GM19023 (cell line): ENCODE results near the gene CACNG6.
"Not testable (repeated sequence)": the region's sequence is repeated elsewhere in the genome, so short reads cannot be mapped to it uniquely, and the experiment has no call there.

ENCODE experiments used
- ATAC-seq: cut with Tn5 transposase; IDR thresholded peaks from one replicate; pipeline ENCODE4 v1.9.1; 2021; ENCODE audit warnings: mild to moderate bottlenecking, moderate library complexity; ENCODE audit not compliant: unreplicated experiment

The CACNG6 gene, protein sequence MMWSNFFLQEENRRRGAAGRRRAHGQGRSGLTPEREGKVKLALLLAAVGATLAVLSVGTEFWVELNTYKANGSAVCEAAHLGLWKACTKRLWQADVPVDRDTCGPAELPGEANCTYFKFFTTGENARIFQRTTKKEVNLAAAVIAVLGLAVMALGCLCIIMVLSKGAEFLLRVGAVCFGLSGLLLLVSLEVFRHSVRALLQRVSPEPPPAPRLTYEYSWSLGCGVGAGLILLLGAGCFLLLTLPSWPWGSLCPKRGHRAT

DNA sequence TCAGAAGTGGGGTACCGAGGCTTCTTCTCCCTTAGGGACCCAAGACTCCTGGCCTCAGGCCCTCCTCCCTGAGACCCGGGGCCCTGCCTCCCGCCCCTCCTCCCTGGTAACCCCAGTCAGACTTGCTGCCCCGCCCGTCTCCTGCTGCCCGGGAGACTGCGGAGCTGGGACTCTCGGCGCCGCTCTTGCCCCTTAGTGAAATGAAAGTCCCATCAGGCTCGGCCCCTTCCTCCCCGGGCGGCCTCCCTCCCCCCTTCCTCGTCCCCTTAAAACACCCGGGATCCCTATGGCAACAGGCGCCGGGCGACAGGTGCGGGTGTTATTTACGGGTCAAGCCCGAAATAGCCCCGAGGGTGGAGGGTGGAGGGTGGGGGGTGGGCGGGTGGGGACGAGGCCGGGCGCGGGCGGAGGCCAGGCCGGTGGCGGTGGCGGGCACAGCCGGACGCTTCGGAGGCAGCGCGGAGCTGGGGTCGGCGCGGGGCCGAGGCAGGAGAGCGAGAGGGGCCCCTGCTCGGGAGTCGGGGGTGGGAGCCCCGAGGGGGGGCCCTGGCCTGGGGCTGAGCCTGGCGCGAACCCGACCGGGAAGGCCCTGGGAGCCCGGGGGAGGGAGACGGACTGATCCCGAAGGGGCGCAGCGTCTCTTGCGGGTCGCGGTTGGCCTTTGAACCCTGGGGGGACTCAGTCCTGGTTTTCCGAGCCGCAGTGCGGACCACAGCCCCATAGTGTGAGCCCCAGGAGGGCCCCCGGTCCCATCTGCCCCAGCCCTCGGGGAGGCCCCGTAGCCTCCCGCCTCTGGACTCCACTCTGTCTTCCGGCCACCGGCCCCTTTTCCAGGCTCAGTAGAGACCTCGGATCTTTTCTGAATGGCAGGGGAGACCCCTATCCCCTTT is at the start of gene CACNG6:
TSS of gene CACNG6 (plus strand) at position 414 of the 890 bp plus-strand sequence. CDS start 1,241 bp downstream, outside the sequence.
- ATAC-seq: no peak

DNA sequence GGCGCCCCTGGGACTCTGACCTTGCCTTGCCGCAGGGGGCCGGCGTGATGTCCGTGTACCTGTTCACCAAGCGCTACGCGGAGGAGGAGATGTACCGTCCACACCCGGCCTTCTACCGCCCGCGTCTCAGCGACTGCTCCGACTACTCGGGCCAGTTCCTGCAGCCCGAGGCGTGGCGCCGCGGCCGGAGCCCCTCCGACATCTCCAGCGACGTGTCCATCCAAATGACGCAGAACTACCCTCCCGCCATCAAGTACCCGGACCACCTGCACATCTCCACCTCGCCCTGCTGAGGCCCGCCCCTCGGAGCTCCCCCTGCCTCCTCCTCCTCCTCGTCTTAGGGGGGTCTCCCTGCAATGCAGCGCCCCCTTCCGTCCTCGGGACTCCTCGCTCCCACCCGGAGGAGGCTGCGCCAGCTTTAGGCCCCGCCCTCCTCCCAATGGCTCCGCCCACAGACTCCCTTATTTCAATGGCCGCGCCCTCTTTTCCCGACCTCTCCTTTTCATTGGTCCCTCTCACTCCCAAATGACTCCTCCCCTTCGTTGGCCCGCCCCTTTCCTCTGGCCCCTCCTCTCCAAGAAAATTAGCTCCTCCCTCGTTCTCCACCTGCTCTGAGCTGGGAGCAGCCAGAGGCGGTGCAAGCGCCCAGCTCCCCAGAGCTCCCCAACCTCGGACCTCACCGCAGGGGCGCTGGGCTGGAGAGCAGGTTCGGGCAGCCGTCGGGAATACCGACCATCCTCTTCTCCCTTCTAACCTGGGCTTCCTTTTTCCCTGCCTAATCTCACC is 49.2 kb upstream of the CACNG6 start:
- ATAC-seq: no peak

DNA sequence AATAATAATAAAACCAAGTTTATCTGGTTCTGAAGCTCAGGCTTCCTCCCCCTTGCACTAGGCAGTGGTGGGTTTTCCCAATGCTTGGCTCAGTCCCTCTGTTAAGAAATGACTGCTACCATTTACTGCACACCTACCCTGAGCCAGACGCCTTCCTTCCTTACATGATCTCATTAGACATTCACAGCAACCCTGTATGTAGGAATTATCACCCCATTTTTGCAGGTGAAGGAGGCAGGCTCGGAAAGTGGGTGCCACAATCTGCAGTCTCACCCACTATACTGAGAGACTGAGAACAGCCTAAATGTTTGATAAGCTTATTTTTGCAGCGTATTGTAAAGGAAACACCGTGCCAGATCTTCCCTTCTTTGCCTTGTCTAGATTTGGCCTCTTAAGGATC is 47.0 kb upstream of the CACNG6 start:
- ATAC-seq: no peak

DNA sequence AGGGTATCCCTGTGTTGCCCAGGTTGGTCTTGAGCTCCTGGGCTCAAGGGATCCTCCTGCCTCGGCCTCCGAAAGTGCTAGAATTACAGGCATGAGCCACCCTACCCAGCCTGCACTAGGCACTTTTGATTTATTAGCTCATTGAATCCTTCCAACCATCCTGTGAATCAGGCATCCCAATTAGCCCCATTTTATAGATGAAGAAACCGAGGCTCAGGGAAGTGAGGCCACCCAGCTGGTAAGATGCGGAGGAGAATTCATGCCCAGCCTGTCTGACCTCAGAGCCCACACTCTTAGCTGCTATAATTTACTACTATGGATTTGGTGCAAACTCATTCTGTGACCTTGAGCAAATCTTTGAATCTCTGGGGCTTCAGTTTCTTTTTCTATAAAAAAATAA is 46.5 kb upstream of the CACNG6 start:
- ATAC-seq: no peak

DNA sequence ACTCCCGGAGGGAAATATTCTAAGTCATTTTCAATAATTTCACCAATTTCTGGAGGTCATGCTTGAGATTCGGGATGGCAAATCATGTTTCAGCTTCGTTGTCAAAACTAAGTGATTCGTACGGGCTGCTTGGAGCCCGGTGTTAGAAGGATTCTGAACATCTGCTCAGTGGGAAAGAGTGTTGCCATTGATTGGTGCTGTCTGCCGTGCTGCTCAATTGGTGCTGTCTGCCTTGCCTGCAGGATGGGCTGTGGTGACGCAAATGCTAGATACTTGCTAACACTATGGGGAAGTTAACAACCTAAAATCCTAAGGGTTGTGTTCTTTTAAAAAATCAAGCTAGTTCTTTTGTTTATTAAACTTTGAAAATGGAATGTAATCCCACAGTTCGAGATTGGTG is 46.0 kb upstream of the CACNG6 start:
- no peak for ATAC-seq

DNA sequence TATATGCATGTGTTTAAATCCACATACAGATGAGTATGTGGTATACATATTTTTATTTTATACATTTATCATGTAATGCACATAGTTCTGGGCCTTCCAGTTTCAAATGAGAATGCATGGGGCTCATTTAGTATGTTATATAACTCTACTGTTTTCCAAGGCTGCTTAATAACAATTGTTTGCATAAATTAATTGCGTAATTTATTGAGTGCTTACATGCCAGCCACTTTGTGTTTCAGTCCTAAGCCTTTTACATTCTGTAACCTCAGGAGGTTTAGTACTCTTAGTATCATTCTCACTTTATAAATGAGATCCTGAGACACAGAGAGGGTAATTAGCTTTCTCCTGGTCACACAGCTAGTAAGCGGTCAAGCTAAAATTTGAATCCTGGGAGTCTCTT is 45.4 kb upstream of the CACNG6 start:
- no peak for ATAC-seq

DNA sequence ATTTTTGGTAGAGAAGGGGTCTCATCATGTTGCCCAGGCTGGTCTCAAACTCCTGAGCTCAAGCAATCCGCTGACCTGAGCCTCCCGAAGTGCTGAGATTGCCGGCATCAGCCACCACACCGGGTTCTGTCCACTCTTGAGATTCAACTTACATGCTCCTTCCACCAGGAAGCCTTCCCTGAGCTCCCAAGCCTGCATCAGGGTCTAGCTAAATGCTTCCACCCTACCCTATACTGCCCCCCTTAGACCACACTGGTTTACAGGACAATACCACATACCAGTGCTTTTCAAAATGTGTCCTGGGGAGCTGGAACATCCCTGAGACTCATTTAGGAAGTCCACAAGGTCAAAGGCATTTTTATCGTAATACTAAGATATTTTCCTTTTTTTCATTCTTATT is 43.8 kb upstream of the CACNG6 start:
- ATAC-seq: no peak

DNA sequence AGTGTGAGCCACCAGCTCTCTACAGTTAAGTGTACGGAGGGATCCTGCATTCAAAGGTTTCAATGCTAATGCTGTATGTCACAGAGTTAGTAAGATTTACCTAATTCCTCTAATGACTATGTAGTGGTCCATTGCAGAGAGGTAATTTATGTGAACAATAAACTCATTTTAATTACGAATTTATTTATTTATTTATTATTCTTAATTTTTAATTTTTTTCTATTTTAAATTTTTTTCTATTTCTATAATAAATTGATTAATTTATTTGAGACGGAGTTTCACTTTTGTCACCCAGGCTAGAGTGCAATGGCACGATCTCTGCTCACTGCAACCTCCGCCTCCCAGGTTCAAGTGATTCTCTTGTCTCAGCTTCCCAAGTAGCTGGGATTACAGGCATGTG is 42.8 kb upstream of the CACNG6 start:
- ATAC-seq: not testable (repeated sequence)

DNA sequence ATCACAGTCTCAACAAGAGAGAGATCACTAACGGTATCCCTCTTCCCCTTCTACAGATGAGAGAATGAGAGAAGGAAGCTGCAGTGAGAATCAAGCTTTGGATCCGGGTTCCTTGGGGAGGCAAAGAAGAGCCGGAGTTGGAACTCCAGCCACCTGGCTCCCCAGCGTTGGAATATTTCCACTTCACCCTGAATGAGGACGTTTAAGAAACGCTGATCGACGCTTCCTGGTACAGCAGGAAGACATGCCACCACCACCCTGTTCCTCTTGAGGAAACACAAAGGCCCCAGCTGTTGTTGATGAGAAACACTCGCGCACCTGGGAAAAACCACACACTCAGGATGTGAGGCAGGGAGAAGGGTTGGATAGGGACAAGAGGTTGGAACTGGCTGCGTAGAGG is 40.0 kb upstream of the CACNG6 start:
- no peak for ATAC-seq

DNA sequence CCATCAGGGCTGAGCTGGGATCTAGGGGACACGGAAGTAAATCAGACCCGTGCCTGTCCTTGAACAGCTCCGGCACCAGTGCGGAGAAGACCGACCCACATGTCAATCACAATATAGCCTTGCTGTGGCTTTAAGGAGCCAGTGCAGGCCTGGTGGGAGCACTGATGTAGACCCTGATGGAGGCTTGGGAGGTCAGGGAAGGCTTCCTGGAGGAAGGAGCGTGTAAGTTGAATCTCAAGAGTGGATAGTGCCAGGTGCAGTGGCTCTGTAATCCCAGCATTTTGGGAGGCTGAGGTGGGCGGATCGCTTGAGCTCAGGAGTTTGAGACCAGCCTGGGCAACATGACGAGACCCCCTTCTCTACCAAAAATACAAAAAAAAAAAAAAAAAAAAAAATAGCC is 39.5 kb upstream of the CACNG6 start:
- ATAC-seq: no peak

DNA sequence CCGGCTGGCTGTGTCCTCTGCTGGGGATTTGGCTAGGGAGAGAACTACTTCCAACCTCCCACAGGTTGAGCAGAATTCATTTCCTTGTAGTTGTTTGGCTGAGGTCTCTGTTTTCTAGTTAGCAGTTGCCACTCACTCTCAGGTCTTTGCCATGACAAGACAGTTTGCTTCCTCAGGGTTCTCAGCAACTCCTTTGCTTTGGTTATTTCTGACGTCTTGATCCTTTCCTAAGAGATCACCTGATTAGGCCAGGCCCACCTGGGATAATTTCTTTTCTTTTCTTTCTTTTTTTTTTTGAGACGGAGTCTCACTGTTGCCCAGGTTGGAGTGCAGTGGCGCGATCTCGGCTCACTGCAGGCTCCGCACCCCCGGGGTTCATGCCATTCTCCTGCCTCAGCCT is 38.1 kb upstream of the CACNG6 start:
- no peak for ATAC-seq

DNA sequence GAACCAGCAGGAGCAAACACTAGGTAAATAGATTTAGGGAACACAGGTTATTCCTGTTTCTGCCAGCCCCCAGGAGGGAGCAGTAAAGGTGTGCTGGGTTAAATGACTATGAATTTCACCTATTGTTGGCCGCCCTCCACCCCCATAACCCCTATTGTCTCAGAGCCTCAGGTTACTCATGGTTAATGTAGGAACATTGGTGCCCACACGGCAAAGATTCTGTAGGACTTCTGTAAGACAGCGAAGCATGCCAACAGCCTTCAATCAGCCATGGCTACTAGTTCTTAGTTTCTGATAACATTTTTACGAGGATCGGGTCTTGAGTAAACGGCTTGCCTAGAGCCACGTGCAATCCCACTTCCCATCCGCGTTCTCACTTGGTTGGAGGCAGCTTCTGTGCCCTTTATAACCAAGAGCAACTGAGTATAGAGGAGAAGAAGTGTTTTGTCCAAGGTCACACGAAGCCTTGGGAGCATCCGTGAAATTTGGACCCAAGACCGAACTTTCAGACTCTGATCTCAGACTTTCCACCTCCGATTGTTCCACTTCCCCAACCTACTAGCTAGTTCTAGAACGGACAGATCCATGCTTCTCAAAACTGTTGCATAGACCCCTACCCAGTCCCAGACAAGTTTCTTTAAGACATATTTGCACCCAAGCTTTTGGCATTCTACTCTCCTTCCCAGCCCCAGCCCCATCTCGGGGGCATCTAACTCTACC is 33.8 kb upstream of the CACNG6 start:
- ATAC-seq: no peak

DNA sequence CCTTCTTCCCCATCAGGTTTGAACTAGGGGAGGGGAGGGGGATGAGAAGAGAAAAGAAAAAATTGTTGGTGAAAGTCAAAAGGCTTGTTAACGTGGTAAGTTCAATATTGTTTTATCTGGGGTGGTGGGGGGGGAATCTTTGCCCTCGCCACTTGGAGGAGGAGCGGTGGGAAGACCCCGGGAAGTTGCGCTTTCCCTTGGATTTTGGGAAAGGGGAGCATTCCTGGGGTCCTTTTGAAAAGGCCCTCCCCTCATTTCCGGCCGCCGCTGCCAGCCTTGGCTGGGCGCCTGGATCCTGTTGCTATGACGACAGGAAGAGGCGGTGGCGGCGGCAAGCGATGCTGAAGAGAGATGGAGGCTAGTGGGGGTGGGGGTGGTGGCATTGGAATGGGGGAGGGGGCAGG is 33.3 kb upstream of the CACNG6 start:
- no peak for ATAC-seq

DNA sequence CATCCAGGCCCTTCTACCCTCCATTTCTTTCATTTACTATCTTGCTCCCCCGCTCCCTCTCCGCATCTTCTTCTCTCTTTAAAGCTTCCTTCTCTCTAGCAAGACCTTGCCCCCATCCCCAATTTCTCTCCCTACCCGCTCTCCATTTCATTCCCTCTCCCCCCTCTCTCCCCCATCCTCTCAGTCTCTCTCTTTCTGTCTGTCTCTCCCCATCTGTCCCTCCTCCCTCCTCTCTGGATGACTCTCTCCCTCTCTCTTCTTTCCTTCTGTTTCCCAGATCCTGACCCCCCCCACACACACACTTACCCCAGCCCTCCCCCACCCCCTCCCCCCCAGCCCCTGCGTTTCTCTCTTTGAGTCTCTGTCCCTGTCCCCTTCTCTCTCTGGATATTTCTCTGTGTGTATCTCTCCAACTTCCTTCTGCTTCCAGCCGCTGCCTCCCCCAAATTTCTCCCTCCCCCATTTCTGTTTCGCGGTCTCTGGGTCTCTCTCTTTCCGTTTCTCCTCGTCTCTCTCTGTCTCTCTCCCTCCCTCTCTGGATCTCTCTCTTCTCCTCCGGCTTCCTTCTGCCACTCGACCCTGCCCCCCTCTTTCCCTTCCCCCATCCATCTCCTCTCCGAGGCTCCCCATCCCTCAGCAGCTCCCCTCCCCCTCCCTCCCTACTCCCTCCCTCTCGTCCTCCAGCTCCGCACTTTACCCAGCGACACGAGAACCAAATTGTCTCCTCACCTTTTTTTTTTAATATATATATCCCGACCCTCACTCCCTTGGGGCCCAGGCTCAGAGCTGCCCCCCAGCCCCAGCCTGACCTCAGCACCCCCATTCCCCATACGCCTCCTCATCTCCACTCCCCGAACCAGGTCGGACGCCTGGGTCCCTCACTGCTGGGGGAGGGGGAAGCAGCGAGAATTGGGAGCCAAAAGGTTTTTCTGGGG is 32.3 kb upstream of the CACNG6 start:
- no peak for ATAC-seq

DNA sequence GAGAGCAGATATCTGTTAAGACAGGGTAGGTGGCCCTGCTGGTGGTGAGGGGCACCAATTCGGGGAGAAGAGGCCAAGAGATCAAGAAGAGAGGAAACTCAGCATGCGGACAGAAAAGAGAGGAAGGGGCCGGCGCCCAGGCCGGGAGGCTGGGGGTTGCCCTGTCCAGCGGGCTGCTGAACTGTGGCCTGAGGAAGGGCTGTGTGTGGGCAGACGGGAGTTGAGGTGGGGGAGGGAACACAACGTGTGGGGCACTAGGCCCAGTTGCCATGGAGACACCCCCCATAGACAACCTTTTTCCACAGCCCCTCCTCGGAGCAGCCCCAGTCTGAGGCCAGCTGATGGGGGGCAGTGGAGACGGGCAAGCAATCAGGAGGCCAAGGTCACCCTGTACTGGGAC is 31.2 kb upstream of the CACNG6 start:
- no peak for ATAC-seq

DNA sequence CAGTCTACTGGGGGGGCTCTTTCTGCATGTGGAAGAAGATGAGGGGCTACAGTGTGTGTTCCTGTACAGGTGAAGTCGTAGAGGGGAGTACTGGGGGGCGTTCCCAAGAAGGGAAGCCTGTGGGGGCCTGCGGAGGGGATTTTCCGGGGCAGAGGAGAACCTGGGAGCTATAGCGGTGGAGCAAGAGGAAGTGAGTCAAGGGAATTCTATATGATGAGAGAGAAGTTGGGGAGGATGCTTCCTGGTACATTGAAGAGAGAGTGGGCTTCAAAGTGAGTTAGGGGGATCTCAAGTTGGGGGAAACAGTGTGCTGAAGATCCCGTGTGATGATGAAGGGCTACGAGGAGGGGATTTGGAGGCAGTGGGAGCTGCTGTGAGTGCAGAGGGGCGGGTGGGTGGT is 30.6 kb upstream of the CACNG6 start:
- ATAC-seq: no peak

DNA sequence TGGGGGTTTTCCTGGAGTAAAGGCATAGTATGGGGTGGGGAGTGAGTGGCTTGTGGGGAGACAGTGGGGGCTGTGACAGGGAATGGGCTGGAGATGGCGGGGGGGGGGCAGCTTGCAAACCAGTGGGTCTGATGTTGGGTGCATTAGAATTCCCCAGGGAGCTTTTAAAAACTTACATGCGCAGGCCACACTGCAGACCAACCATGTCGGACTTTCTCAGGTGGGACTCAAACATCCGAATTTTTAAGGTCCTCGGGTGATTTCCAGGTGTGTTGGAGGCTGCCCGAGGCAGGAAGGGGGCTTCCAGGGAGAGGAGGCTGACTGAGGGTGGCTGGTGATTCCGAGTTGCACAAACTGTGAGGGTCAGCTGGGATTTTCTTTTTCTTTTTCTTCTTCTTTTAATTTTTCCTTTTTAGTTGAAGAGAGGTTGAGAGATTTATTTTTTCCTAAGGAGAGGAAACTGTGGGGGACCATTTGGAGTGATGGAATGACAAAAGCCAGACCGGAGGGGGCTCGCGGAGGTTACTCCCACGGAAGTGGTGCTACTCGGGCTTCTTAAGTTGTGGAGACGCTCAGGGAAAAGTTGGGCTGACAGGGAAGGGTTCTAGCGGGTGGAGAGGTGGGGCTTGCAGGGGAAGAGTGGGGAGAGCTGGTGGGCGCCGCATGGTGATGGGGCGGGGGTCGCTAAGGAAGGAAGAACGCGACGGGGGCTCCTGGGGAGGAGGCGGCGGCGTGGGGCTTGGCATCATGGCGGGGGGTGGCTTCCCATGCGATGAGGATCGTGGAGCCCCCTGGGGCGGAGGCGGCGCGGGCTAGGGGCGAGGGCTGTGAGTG is 29.7 kb upstream of the CACNG6 start:
- ATAC-seq: no peak

DNA sequence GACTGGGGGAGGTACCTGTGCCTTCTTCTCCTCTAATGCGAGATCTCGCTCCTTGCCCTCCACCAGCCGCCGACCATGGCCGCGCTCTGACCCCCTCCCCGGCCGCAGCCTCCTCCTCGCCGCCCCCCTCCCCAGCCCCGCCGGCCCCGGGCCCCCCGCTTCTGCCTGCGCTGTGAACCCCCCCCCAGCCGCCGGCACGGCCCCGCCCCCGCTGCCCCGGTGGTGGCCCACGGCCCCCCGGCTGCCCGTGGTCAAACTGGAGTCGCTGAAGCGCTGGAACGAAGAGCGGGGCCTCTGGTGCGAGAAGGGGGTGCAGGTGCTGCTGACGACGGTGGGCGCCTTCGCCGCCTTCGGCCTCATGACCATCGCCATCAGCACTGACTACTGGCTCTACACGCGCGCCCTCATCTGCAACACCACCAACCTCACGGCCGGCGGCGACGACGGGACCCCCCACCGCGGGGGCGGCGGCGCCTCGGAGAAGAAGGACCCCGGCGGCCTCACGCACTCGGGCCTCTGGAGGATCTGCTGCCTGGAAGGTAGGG is 28.5 kb upstream of the CACNG6 start, which contains the start of gene CACNG8:
TSS of gene CACNG8 (plus strand) at position 51 of the 545 bp plus-strand sequence.
- no peak for ATAC-seq

DNA sequence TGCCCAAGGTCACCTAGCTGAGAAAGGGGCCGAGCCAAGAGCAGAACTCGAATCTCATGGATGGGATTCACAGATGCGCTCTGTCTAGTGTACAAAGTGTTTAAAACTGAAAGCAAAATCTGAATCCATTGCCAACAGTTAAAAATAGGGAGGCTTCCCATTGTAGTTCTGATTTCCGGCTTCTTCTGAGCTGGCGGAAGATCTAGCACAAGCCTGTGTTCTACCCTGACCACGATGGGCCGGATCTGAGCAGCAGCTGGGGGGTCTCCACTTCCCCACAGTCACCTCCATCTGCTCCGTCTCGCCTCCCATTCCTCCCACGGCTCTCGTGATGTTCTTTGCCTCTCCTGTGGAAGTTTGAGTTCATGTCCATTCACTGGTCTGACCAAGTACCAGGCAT is 26.3 kb upstream of the CACNG6 start:
- no peak for ATAC-seq
